Fibroblast of lung (primary cell): ENCODE data around the gene SPDYA.

Experiments used
- EZH2 ChIP-seq: IDR thresholded peaks from 2 replicates; pipeline ENCODE4 v1.5.1; 2012; ENCODE audit warnings: low read length, control low read depth, mild to moderate bottlenecking; ENCODE audit errors: missing control alignments
- TF ChIP-seq, protein P1 (sequence below), 2 donors: IDR thresholded peaks in 1 of 2; conservative IDR thresholded peaks in 1 of 2; 1 replicate in 1 of 2; 2 replicates in 1 of 2; pipeline ENCODE4 v1.5.1; 2011 to 2012; ENCODE audit warnings: low read length in 2 of 2, control low read depth in 1 of 2, inconsistent platforms in 1 of 2, low read depth in 1 of 2, mild to moderate bottlenecking in 1 of 2

DNA sequence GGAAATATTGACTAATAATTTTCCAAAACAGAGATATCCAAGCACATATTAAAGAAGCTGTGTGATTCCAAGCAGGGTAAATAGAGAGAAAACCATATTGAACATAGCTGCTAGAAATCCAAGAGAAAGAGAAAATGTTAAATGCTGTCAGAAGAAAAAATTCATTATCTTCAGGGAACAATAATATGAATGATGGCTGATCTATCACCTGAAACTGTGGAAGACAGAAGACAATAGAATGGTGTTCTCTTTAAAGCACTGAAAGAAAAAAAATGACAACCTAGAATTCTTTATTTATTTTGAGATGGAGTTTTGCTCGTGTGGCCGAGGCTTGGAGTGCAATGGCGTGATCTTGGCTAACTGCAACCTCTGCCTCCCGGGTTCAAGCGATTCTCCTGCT is 41.7 kb upstream of the SPDYA start:
- TF ChIP-seq, protein P1, sequence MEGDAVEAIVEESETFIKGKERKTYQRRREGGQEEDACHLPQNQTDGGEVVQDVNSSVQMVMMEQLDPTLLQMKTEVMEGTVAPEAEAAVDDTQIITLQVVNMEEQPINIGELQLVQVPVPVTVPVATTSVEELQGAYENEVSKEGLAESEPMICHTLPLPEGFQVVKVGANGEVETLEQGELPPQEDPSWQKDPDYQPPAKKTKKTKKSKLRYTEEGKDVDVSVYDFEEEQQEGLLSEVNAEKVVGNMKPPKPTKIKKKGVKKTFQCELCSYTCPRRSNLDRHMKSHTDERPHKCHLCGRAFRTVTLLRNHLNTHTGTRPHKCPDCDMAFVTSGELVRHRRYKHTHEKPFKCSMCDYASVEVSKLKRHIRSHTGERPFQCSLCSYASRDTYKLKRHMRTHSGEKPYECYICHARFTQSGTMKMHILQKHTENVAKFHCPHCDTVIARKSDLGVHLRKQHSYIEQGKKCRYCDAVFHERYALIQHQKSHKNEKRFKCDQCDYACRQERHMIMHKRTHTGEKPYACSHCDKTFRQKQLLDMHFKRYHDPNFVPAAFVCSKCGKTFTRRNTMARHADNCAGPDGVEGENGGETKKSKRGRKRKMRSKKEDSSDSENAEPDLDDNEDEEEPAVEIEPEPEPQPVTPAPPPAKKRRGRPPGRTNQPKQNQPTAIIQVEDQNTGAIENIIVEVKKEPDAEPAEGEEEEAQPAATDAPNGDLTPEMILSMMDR (conservative IDR thresholded peaks at IDR 0.05 in 1 of 2, IDR thresholded peaks at IDR 0.05 in 1 of 2; ENCODE audit: low read depth in 1 of 2, low read length in 2 of 2), result no peak
- no peak for TF ChIP-seq EZH2
